H9 (cell line): Measurements from ENCODE around the gene DCANP1. TPM values are rescaled to one million over a fixed set of nuclear protein-coding genes. Genes with fewer than 3 reads are reported as not detected.

Experiments
- DNase-seq: peaks from one replicate; pipeline ENCODE4 v3.0.0-alpha.2; 2017
- H2AFZ ChIP-seq: one replicate; pipeline ENCODE4 v1.6.1; 2013; ENCODE audit warnings: mild to moderate bottlenecking, low read length, control low read depth, moderate library complexity
- H2AK5ac ChIP-seq: 2 replicates; pipeline ENCODE4 v1.6.1; 2013; ENCODE audit warnings: low read length, control low read depth, mixed read lengths; ENCODE audit not compliant: insufficient read length
- H2BK120ac ChIP-seq: one replicate; pipeline ENCODE4 v1.6.1; 2013; ENCODE audit warnings: low read depth, mild to moderate bottlenecking, low read length, control low read depth, inconsistent platforms; ENCODE audit not compliant: poor library complexity, severe bottlenecking
- H2BK12ac ChIP-seq: 2 replicates; pipeline ENCODE4 v1.6.1; 2013; ENCODE audit warnings: low read length, control low read depth, mixed read lengths, low read depth; ENCODE audit not compliant: insufficient read length
- H2BK15ac ChIP-seq: 2 replicates; pipeline ENCODE4 v1.6.1; 2013; ENCODE audit warnings: low read depth, low read length, control low read depth
- H2BK20ac ChIP-seq: one replicate; pipeline ENCODE4 v1.6.1; 2013; ENCODE audit warnings: low read depth, mild to moderate bottlenecking, low read length, control low read depth, inconsistent platforms; ENCODE audit not compliant: poor library complexity, severe bottlenecking
- H2BK5ac ChIP-seq: 2 replicates; pipeline ENCODE4 v1.6.1; 2013; ENCODE audit warnings: low read length, control low read depth, mixed read lengths; ENCODE audit not compliant: insufficient read length
- H3K14ac ChIP-seq: 2 replicates; pipeline ENCODE4 v1.6.1; 2013; ENCODE audit warnings: low read length, control low read depth; ENCODE audit not compliant: insufficient read depth
- H3K18ac ChIP-seq: 2 replicates; pipeline ENCODE4 v1.6.1; 2013; ENCODE audit warnings: low read depth, mild to moderate bottlenecking, mixed read lengths, low read length, control low read depth; ENCODE audit not compliant: insufficient read length
- H3K23ac ChIP-seq: 2 replicates; pipeline ENCODE4 v1.6.1; 2013; ENCODE audit warnings: low read length, control low read depth, mixed read lengths, low read depth; ENCODE audit not compliant: insufficient read length
- H3K23me2 ChIP-seq: 2 replicates; pipeline ENCODE4 v1.6.1; 2013; ENCODE audit warnings: low read depth, mild to moderate bottlenecking, mixed read lengths, low read length, control low read depth; ENCODE audit not compliant: insufficient read length, poor library complexity, severe bottlenecking
- H3K27ac ChIP-seq: 2 replicates; pipeline ENCODE4 v1.5.1; 2013; ENCODE audit warnings: low read length, control low read depth, mixed read lengths, low read depth; ENCODE audit not compliant: insufficient read length
- H3K27me3 ChIP-seq: 2 replicates; pipeline ENCODE4 v1.6.1; 2013; ENCODE audit warnings: low read length, control low read depth, inconsistent platforms; ENCODE audit not compliant: insufficient read depth
- H3K4ac ChIP-seq: 2 replicates; pipeline ENCODE4 v1.6.1; 2013; ENCODE audit warnings: low read depth, mild to moderate bottlenecking, control low read depth, inconsistent platforms, low read length, moderate library complexity
- H3K4me1 ChIP-seq: 2 replicates; pipeline ENCODE4 v1.6.1; 2013; ENCODE audit warnings: low read length, control low read depth, inconsistent platforms; ENCODE audit not compliant: insufficient read depth
- H3K4me2 ChIP-seq: 2 replicates; pipeline ENCODE4 v1.6.1; 2013; ENCODE audit warnings: low read length, control low read depth, mixed read lengths; ENCODE audit not compliant: insufficient read length, insufficient read depth
- H3K56ac ChIP-seq: 2 replicates; pipeline ENCODE4 v1.6.1; 2013; ENCODE audit warnings: low read depth, mild to moderate bottlenecking, mixed read lengths, low read length, control low read depth; ENCODE audit not compliant: insufficient read length
- H3K79me1 ChIP-seq: 2 replicates; pipeline ENCODE4 v1.6.1; 2013; ENCODE audit warnings: low read depth, mild to moderate bottlenecking, moderate library complexity, low read length, control low read depth, inconsistent platforms; ENCODE audit not compliant: insufficient read depth, poor library complexity, severe bottlenecking
- H3K79me2 ChIP-seq: 2 replicates; pipeline ENCODE4 v1.6.1; 2013; ENCODE audit warnings: low read length, control low read depth, inconsistent platforms; ENCODE audit not compliant: insufficient read depth
- H3K9ac ChIP-seq: 2 replicates; pipeline ENCODE4 v1.6.1; 2013; ENCODE audit warnings: low read length, control low read depth, mixed read lengths; ENCODE audit not compliant: insufficient read length; ENCODE audit errors: extremely low read depth
- H3K9me3 ChIP-seq: one replicate; pipeline ENCODE4 v1.6.1; 2013; ENCODE audit warnings: low read depth, low read length, inconsistent platforms; ENCODE audit not compliant: control insufficient read depth
- H3T11ph ChIP-seq: one replicate; pipeline ENCODE4 v1.6.1; 2013; ENCODE audit warnings: mild to moderate bottlenecking, low read length, control low read depth, inconsistent platforms
- H4K20me1 ChIP-seq: one replicate; pipeline ENCODE4 v1.6.1; 2013; ENCODE audit not compliant: control insufficient read depth, insufficient read length, insufficient read depth
- H4K5ac ChIP-seq: 2 replicates; pipeline ENCODE4 v1.6.1; 2013; ENCODE audit warnings: low read depth, mild to moderate bottlenecking, mixed read lengths, low read length, control low read depth; ENCODE audit not compliant: insufficient read length
- H4K8ac ChIP-seq: replicated peaks from 2 replicates; pipeline ENCODE4 v1.6.1; 2013; ENCODE audit warnings: low read length, control low read depth, mixed read lengths, low read depth; ENCODE audit not compliant: insufficient read length
- H4K91ac ChIP-seq: 2 replicates; pipeline ENCODE4 v1.6.1; 2013; ENCODE audit warnings: low read depth, mild to moderate bottlenecking, moderate library complexity, mixed read lengths, low read length, control low read depth; ENCODE audit not compliant: insufficient read length
- H3K27ac Mint-ChIP-seq, 3 experiments: 2 replicates in 2 of 3; 3 replicates in 1 of 3; pipeline ENCODE4 v1.8.0; 2020 to 2021; ENCODE audit warnings: mixed read lengths in 3 of 3, mild to moderate bottlenecking in 1 of 3, moderate library complexity in 1 of 3
- H3K27me3 Mint-ChIP-seq: 2 replicates; pipeline ENCODE4 v1.8.0; 2021; ENCODE audit warnings: low read depth, mild to moderate bottlenecking, moderate library complexity, mixed read lengths
- H3K36me3 Mint-ChIP-seq, 3 experiments: 2 replicates in 2 of 3; 3 replicates in 1 of 3; pipeline ENCODE4 v1.8.0; 2020 to 2021; ENCODE audit warnings: low read depth in 3 of 3, mixed read lengths in 3 of 3; ENCODE audit not compliant: insufficient read depth in 1 of 3
- H3K4me1 Mint-ChIP-seq, 2 experiments: 2 replicates each; pipeline ENCODE4 v1.8.0; 2020; ENCODE audit warnings: mixed read lengths in 2 of 2
- H3K4me3 Mint-ChIP-seq, 2 experiments: 2 replicates in 1 of 2; 3 replicates in 1 of 2; pipeline ENCODE4 v1.8.0; 2020 to 2021; ENCODE audit warnings: mild to moderate bottlenecking in 2 of 2, mixed read lengths in 2 of 2, moderate library complexity in 1 of 2
- H3K9me3 Mint-ChIP-seq, 2 experiments: 2 replicates in 1 of 2; 3 replicates in 1 of 2; pipeline ENCODE4 v1.8.0; 2020; ENCODE audit warnings: mild to moderate bottlenecking in 2 of 2, mixed read lengths in 2 of 2, moderate library complexity in 1 of 2
- WGBS: extraction: QIAGEN DNeasy Blood & Tissue Kit; methylation state at CpG from one replicate; pipeline ENCODE4 v1.1.7; 2013; ENCODE audit warnings: missing lambda C conversion rate, low lambda C conversion rate, mixed read lengths; ENCODE audit not compliant: insufficient read length; ENCODE audit errors: extremely low coverage; 5-methylcytosine and 5-hydroxymethylcytosine counted together
- total RNA-seq: library from RNA; stranded (reverse); gene quantifications from 2 replicates; pipeline ENCODE4 v1.2.1, GENCODE V29; 2021
- TF ChIP-seq, protein P1 (sequence below): fragments of 200-600 bp; sonication (generic); conservative IDR thresholded peaks from 3 replicates; pipeline ENCODE4 v1.8.0; 2021; ENCODE audit warnings: antibody characterized with exemption, mild to moderate bottlenecking

Gene DCANP1
- total RNA-seq, 1 experiment from 2014 or later = not detected

DNA sequence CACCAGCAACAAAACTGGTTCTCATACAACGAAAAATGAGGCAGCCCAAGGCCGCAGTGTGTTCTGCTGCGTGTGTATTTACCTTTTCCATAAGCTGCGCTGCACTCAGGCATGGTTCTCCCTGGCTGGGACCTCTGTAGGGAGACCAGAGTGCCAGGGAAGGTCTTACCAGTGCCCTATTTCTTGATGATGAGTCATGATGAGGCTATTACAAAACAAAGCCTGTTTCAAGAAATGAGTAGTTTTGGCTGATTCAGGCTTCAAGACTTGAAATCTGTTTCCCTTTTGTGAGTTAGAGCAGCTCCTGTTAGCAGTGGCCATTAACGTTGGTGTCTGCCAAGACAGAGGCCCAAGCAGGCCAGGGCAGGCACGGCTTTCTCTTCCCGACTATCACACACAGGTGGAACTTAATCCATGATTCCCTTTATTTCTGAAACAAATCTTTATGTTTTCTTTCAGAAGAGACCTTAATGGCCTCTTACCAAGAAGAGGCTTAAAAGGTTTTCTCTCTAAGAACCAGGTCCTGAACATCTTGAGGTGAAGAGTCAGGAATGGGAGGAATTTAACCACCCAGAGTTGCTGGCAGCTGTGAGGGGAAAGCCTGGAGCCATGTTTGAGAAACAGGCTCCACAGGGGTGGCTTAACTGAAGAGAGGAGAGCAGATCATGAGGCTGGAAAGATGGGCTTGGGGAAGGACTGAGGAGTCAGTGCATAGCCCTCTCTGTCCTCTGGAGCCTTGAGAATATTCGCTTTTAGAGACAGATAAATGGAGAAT lies 46.4 kb upstream of the DCANP1 start:
- DNase-seq = no peak
- Histone ChIP-seq H3K4me2 (no peak overlapping the region), H3K23me2 (peaks cover 23% of the 10 kb centered on the region), H4K8ac (no peak overlapping the region), H2BK120ac (no peak overlapping the region), H2BK12ac (no peak overlapping the region), H3K79me2 (no peaks in the 10 kb centered on the region), H3K9me3 (no peaks in the 10 kb centered on the region), H3K4me1 (peaks cover 2% of the 10 kb centered on the region; the same call in 1 of the 2 replicates), H3K14ac (no peak overlapping the region), H4K91ac (no peak overlapping the region), H2BK20ac (no peak overlapping the region), H2BK5ac (no peak overlapping the region), H2BK15ac (no peak overlapping the region), H3K23ac (no peak overlapping the region), H3K79me1 (no peaks in the 10 kb centered on the region), H4K5ac (no peak overlapping the region), H2AFZ (no peak overlapping the region), H3K27me3 (peaks cover 72% of the 10 kb centered on the region), H3K18ac (no peak overlapping the region), H3K4ac (no peak overlapping the region), H3K27ac (no peak overlapping the region), H3K9ac (no peak overlapping the region), H3K56ac (no peak overlapping the region), H4K20me1 (no peaks in the 10 kb centered on the region), H2AK5ac (no peak overlapping the region), H3T11ph (no peak overlapping the region)
- peaks cover 32 to 47% of the 10 kb centered on the region in 2 experiments for H3K4me1 Mint-ChIP-seq
- no peak overlapping the region for H3K4me3 Mint-ChIP-seq
- no peaks in the 10 kb centered on the region for H3K36me3 Mint-ChIP-seq
- H3K27me3 Mint-ChIP-seq = no peaks in the 10 kb centered on the region
- WGBS = no CpG with 5 or more reads among the region's 8 CpGs
- peaks cover 0 to 8% of the 10 kb centered on the region in 2 experiments; a peak in 1 of 5 replicates for H3K9me3 Mint-ChIP-seq
- TF ChIP-seq, protein P1, sequence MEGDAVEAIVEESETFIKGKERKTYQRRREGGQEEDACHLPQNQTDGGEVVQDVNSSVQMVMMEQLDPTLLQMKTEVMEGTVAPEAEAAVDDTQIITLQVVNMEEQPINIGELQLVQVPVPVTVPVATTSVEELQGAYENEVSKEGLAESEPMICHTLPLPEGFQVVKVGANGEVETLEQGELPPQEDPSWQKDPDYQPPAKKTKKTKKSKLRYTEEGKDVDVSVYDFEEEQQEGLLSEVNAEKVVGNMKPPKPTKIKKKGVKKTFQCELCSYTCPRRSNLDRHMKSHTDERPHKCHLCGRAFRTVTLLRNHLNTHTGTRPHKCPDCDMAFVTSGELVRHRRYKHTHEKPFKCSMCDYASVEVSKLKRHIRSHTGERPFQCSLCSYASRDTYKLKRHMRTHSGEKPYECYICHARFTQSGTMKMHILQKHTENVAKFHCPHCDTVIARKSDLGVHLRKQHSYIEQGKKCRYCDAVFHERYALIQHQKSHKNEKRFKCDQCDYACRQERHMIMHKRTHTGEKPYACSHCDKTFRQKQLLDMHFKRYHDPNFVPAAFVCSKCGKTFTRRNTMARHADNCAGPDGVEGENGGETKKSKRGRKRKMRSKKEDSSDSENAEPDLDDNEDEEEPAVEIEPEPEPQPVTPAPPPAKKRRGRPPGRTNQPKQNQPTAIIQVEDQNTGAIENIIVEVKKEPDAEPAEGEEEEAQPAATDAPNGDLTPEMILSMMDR = no peak
- H3K27ac Mint-ChIP-seq = no peak overlapping the region
